HPDE6-E6E7 (cell line): ENCODE results near the gene BTBD17.

Experiments
- DNase-seq: peaks from one replicate; pipeline ENCODE4 v3.0.0; 2011; ENCODE audit warnings: missing footprints; ENCODE audit errors: extremely low spot score

BTBD17 gene

DNA sequence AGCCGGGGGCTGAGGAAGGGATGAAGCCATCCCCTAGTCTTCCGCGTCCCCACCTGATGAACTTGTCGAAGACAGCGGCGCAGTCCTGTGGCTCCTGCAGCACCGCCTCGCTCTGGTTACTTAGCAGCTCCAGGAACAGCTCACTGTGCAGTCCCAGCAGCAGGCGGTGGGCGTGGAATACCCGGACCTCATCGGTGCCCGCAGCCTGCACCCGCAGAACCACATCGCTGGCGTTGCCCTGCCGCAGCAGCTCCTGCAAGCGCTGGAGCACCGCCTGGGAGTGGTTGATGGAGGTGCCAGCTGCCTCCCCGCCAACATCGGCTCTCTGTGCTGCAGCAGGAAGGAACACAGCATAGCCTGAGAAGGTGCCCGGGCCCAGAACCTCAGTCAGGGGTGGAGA is 1.8 kb downstream of the BTBD17 start:
- DNase-seq = no peak

DNA sequence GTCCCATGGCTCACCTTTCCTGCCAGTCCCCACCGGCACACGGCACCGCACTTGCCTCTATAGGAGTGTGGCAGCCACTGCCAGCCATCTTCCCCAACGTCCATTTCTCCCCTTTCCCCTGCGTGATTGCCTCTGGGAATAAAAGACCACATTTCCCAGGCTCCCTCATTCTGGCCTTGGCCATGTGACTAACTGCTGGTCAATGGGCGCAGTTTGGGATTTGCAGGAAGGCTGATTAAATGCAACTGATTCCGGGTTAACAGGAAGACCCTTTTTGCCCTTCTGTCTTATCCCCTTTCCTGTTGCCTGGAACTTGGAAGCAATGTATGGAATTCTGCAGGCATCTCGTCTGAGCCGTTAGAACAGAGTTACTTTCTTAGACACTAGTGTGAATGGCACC is 3.0 kb downstream of the BTBD17 start:
- DNase-seq = no peak

DNA sequence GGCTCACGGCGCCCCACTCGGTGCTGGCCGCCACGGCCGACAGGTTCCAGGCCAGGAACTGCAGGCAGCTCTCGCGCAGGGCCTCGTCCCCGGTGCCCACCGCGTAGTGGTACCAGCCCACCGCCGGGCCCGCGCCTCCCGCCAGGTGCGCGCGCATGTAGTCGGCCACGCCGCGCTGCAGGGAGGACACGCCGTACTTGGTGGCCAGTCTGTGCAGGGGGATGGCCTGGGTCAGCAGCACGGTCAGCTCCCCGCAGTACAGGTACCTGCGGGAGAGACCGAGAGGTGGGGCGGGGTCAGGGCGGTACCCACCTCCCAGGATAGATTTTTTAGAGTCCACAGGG is 4.2 kb downstream of the BTBD17 start:
- DNase-seq = no peak

DNA sequence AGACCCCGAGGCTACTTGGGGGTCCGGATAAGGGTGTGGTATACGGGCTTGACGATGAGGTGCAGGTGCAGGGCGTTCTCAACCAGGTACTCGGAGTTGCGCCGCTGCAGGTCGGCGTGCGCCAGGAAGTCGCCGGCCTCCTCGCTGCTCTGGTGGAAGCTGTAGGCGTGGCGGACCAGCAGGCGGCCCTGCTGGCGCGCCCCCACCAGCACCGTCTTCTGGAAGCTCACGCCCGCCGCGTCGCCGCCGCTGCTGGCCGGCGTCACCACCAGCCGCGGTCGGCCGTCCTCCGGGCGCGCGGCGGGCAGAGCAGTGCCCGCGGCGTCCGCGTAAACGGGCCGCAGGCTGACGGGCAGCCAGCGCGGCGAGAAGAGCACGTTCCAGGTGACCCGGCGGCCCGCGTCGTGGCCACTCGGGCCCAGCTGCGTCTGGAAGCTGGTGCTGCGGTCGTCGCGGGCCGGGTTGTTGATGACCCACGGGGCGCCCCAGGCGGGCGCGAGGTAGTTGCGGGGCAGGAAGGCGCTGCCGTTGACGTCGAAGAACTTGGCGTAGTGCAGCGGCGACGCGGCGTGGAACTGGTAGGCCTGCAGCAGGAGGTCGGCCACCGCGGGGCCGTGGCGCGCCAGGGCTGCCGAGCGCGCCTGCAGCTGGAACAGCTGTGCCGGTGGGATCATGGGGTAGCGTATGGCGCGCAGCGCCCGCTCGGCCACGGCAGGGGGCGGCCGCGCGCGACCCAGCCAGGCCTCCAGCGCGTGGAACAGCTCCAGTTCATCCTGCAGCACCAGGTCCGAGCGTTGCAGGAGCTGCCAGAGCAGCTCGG is 4.8 kb downstream of the BTBD17 start:
- no peak for DNase-seq

DNA sequence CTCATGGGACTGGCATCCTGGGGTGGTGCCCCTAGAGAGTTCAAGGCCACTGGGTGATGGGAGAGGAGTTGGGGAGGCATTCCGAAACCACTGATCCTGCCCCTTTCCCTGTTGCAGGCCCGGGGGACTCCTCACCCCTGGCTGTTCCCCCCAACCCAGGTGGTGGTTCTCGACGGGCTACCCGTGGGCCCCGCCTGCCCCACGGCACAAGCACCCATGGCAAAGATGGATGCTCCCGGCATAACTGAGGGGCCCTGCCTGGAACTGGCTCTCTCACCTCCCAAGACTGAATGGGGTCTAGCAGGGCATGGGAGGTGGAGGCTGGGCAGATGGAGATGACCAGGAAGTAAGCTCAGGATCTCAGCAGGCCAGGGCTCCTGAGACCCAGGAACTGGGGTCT is 6.6 kb downstream of the BTBD17 start:
- DNase-seq = no peak

DNA sequence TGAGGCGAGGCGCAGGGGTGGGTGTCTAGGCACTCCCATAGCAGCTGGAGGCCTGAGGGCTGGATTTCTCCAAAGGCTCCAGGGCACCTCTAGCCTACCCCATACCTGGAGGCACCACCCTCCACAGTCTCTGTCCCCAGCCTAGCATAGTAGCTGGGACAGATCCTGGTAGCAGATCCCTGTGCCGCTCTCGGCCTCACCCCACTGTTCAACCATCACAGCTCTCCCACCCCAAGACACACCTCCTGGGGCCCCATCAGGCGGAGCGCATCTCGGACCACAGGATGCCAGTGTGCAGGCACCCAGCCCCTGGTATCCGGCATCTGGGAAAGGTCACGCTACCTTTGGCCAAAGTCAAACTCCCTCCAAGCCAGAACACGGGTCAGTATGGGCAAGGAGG is 7.1 kb downstream of the BTBD17 start:
- DNase-seq = no peak

DNA sequence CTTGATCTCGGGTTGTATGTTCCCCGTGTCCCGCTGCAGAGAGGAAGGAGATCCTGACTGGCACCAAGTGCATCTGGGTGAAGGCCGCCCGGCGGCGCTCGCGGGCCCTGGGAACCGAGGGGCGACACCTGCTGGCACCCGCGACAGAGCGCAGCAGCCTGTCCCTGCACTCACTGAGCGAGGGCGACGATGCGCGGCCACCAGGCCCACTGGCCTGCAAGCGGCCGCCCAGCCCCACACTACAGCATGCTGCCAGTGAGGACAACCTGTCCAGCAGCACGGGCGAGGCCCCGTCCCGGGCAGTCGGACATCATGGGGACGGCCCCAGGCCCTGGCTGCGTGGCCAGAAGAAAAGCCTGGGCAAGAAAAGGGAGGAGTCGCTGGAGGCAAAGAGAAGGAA is 7.5 kb downstream of the BTBD17 start:
- no peak for DNase-seq

DNA sequence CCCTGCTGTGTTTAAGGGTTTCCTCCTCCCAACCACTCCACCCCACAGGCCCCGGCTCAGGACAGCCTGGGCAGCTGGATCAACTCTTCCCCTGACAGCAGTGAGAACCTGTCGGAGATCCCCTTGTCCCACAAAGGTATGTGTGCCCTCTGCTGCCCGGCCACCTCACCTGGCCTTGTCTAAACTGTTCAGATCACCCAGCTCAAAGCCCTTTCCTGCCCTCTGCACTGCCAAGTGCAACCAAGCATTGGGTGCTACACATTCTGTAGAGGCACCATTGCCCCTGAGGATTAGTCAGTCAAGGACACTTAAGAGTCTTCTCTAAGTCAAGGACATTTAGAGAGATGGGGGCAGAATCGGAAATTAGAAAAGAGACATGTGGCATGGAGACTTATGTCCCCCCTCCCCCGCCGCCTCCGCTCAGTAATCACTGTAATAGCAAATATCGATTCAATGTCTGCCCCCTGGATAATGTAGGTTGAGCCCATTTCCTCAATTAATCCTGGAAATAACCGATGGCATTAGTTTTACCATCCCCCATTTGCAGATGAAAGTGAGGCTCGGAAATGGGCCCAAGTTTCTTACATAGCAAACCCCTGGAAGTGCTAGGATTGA is 8.1 kb downstream of the BTBD17 start:
- no peak for DNase-seq

DNA sequence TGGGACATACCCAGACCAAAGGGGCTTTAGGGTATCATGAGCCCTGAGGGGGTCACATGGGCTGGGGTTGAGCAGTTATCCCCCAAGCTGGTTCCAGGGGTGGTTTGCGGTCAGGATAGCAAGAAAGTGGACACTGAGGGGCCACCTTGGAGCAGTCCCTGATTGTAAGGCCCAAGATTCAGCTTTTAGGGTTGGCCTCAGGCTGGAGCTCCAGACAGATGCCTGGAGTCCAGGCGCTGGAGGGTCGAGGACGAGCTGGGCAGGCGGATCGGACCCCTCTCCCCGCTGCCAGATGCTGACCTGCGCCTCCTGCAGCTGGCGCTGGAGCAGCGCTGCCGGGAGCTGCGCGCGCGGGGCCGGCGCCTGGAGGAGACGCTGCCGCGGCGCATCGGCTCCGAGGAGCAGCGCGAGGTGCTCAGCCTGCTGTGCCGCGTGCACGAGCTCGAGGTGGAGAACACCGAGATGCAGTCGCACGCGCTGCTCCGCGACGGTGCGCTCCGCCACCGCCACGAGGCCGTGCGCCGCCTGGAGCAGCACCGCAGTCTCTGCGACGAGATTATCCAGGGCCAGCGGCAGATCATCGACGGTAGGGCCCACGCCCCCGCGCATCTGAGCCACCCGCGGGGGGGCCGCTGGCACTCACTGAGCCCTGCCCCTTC is 10.0 kb downstream of the BTBD17 start:
- DNase-seq = no peak

DNA sequence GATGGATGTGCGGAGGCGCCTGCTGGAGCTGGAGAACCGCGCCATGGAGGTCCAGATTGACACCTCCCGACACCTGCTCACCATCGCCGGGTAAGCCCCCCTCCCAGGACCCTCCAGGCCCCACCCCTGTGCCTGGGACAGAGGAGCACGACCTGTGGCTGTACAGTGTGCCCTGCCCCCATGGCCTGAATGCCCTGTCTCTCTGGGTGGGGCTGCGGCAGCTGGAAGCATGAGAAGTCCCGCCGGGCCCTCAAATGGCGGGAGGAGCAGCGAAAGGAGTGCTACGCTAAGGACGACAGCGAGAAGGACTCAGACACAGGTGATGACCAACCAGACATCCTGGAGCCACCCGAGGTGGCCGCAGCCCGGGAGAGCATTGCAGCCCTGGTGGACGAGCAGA is 11.2 kb downstream of the BTBD17 start:
- no peak for DNase-seq

DNA sequence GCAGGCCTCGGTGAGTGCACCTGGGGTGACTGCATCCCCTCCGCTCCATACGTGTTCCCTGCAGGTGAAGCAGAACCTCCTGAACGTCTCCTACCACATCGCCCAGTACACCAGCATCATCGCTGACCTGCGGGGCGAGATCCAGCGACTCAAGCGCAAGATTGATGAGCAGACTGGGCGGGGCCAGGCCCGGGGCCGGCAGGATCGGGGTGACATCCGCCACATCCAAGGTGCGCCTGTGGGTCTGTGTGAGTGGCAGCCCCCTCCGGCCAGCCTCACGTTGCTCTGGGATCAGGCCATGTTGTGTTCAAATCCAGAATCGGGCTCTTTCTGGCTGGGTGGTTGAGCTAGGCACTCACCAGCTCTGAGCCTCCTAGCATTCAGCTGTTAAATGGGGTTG is 12.5 kb downstream of the BTBD17 start:
- no peak for DNase-seq

DNA sequence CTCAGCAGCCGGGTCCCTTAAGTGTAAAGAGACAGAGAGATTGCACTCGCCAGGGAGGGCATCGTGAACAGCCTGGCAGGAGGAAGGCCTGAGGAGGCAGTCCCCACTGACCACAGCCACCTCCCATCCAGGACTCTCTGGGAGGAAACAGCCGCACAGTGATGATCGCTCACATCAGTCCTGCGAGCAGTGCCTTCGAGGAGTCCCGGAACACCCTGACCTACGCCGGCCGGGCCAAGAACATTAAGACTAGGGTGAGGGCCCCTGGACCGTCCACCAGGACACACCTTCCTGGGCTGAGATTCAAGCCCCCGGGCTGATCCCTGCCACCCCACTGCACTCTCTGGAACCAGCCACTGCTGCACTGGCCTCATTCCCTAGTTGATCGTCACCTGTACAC is 14.0 kb downstream of the BTBD17 start:
- no peak for DNase-seq

DNA sequence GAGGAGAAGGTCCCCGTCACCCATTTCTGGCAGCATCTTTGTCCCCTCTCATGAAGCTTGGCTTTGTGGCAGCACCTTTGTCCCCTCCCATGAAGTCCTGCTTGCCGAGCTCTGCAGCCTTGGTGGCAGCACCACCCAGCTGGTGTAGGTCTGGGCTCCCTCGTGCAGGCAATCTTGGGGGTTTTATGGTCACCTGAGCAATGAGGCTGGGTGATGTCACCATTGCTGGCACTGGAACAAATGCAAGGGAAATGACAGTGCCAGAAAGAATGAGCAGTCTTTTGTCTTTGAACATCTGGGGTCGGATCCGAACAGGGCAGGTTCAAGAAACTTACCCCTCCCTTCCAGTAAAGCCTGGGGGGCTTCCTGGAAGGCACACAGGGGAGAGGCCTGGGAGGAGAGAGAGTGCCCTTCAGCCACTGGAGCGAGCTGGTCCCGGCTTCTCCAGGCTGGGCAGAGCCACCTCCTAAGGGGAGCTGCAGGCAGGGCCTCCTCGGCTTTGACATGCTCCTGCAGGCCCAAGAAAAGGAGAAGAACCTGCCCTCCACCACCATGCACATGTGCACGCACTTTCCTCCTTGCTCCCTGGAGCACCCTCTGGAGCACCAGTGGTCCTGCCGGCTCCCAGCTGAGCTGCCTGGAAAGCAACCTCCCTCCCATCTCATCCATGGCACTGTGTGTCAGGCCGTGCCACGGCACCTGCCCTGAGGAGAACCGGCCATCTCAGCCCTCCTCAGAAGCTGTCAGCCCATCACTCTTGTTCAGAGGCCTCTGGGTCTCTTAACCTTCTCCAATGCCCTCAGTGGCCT is 16.0 kb downstream of the BTBD17 start:
- DNase-seq = no peak

DNA sequence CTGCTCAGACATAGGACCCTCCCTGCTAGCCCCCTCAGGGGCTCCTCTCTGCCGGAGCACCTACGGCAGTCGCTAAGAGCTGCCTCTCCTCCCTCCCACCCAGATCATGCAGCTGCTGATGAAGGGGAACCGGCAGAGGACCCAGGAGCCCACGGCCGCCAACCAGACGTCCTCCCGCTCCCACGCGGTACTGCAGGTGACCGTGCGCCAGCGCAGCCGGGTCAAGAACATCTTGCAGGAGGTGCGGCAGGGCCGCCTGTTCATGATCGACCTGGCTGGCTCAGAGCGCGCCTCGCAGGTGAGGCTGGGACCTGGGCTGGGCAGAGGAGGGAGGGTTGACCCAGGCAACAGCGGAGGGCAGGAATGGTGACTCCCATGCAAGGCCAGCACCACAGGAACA is 17.0 kb downstream of the BTBD17 start:
- no peak for DNase-seq

DNA sequence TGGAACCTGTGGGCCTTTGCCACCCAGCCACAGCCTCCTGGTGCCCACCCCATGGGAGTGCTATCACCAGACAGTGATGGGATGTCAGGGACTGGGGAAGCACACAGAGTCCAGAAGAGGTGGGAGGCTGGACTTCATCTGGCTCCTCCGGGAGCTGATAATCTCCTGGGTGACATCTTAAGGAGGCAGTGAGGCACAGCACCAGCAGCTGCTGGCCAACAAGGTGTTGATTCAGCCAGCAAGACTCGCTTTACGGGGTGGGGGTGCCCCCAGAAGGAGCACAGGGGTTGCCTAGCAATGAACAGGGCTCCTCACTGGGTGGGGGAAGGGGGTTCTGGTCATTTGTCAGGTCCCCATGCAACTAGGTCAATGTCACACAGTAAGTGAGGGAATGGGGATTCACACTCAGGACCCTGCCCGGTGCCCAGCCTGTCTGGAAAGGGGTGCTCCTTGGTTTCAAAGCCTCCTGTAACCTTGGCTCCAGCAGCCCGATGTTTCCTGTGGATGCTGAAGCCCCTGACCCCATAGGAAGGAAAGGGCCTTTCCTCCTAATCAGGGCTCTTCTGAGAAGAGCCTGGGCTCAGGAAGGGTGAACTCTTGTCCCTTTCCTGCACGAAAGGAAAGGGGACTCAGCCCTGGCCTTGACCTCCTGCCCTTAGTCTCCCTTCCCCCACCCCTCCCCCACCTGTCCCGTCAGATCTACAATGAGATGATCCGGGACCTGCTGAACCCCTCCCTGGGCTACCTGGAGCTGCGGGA is 18.0 kb downstream of the BTBD17 start:
- no peak for DNase-seq

DNA sequence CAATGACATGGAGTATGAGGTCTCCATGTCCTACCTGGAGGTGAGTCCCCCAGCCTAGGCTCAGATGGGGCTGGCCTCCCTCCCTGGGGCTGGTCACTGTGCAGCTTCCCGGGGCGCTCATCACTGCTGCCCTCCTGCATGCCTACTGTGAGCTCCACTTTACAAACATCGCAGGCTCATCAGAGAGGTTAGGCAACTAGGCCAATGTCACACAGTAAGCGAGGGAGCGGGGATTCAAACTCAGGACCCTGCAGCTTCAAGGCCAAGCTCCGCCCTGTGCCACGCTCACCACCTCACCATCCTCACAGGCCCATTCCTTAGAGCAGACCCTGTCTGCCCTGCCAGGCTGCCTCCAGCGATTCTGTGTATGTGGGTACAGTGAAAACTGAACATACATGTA is 18.5 kb downstream of the BTBD17 start:
- DNase-seq = no peak

DNA sequence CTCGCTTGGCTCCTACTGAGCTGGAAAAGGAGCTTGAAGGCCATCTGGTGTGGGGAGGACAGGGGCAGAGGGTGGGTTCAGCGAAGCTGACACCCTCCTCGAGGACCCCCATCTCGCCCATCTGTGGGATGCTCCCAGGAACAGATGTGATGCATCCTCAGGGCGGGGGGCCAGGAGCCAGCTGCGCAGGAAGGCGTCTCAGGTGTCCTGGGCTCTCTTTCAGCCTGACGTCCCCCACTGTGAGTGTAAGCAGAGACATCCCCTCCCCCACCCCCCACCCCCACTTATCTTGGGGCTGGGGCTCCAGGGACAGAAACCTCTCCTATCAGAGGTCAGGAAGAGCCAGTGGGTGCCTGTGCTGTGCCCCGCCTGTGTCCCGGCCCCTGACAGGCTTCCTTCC is 19.4 kb downstream of the BTBD17 start:
- no peak for DNase-seq

DNA sequence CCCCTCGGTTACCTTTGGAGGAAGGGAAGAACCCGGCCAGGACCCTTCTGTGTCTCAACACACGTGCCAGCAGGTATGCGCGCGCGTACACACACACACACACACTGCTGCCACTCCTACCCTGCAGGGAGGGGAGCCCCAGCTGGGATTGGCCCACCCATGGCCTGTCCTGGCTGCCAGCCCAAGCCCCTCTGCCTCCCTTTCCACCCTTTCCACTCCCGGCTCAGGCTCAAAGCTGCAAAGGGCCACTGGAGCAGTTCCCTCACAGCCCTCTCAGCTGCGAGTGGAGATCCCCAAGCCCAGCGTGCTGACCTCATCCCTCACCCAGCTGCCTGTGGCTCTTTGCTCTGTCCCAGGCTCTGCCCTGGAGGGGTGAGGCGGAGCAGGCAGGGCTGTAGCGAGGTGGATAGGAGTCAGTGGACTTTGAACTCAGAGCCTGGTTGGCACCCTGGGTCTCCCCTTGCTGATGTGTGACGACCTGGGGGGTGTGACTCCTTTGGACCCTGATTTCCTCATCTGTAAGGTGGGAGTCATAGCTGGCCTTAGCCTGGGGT is 21.1 kb downstream of the BTBD17 start:
- no peak for DNase-seq

DNA sequence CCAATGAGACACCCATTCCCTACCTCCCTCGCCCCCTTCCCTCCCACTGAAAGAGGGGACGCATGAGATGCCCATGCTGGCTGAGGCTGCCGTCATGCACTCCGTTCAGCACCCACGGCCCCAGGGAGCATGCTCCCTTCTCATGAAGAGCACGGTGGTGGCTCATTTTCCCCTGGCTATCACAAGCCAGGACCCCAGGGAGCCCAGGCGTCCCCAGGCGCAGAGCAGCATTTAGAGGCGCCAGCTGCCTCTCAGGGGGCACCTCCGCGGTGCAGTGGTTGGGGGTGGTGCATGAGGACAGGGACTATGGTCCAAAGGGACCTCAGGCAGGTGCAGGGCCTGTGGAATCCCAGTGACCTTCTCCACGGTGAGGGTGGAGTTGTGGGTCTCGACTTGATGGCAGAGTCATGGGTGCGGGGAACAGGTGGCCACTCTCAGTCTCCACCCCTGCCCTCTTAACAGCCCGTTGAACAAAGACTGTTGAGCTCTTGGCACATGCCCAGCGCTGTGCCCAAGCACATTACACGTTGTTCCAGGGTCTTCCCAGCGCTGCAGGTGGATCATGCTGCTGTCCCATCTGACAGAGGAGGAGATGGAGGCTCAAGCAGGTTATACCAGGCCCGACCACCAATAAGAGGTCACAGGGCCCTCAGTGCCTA is 22.0 kb downstream of the BTBD17 start:
- no peak for DNase-seq

DNA sequence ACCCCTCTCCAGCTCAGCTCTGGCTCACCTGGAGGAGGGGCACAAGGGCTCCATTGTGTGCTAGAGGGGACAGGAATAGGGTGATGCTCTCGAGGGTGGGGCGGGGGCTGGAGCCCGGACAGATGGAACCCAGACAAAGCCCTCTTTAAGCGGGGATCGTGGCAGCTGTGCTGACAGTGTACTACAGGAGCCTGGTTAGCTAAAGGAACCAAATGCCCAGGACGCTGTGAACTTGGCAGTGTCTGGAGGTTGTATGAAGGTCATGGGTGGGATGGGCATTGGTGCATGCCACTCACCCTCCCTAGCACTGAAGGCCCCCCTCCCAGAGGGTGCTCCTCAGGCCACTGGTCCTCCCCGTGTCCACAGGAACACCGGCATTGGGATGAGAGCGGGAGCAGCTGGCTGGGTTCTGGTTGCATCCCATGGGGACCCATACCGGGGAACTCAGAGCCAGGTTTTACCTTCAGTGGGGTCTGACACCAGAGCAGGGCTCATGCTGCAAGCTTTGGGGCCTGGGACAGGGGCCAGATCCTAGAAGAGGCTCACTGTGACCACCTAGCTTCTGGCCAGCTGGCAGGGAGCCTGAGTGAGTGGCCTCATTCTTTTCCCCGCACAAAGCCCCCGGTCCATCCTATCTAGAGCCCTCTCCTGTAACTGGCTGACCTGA is 23.7 kb downstream of the BTBD17 start:
- DNase-seq = no peak
